HG03457 (cell line): ENCODE results near the gene VASH1.
"Not testable (repeated sequence)": the region's sequence is repeated elsewhere in the genome, so short reads cannot be mapped to it uniquely, and the experiment has no call there.

ENCODE experiments used
- ATAC-seq: cut with Tn5 transposase; IDR thresholded peaks from one replicate; pipeline ENCODE4 v1.9.1; 2021; ENCODE audit warnings: moderate number of reproducible peaks; ENCODE audit not compliant: unreplicated experiment

Gene VASH1

GRCh38 chr14:76761136-76761959 lies at the start of gene VASH1:
Gene VASH1 (plus strand): TSS chr14:76761468. CDS start chr14:76762822, 1,354 bp downstream.
- ATAC-seq: peak; percentile 73

GRCh38 chr14:76713121-76713520 lies 48.1 kb upstream of the VASH1 start:
- ATAC-seq: no peak

GRCh38 chr14:76714470-76714869 lies 46.8 kb upstream of the VASH1 start:
- no peak for ATAC-seq

- ATAC-seq: no peak
Observed at GRCh38 chr14:76715101-76715500, 46.2 kb upstream of the VASH1 start.

GRCh38 chr14:76715511-76716081 lies 45.7 kb upstream of the VASH1 start:
- no peak for ATAC-seq

GRCh38 chr14:76716285-76716684 lies 45.0 kb upstream of the VASH1 start:
- no peak for ATAC-seq

GRCh38 chr14:76717508-76718290 lies 43.6 kb upstream of the VASH1 start:
- no peak for ATAC-seq

GRCh38 chr14:76718306-76719040 lies 42.8 kb upstream of the VASH1 start:
- ATAC-seq: no peak

- no peak for ATAC-seq
Observed at GRCh38 chr14:76719666-76720065, 41.6 kb upstream of the VASH1 start.

- ATAC-seq: no peak
Observed at GRCh38 chr14:76720382-76720813, 40.9 kb upstream of the VASH1 start.

GRCh38 chr14:76721506-76721905 lies 39.8 kb upstream of the VASH1 start:
- ATAC-seq: not testable (repeated sequence)

- ATAC-seq: no peak
Observed at GRCh38 chr14:76724651-76725550, 36.4 kb upstream of the VASH1 start.

GRCh38 chr14:76726551-76726970 lies 34.7 kb upstream of the VASH1 start:
- ATAC-seq: no peak

GRCh38 chr14:76727384-76727783 lies 33.9 kb upstream of the VASH1 start:
- no peak for ATAC-seq

- no peak for ATAC-seq
Observed at GRCh38 chr14:76727901-76728300, 33.4 kb upstream of the VASH1 start.

- ATAC-seq: no peak
Observed at GRCh38 chr14:76729258-76729657, 32.0 kb upstream of the VASH1 start.

- no peak for ATAC-seq
Observed at GRCh38 chr14:76729953-76730505, 31.2 kb upstream of the VASH1 start.

GRCh38 chr14:76734501-76734900 lies 26.8 kb upstream of the VASH1 start:
- ATAC-seq: not testable (repeated sequence)

- no peak for ATAC-seq
Observed at GRCh38 chr14:76736514-76736913, 24.8 kb upstream of the VASH1 start.

- ATAC-seq: no peak
Observed at GRCh38 chr14:76741074-76741473, 20.2 kb upstream of the VASH1 start.
